H1 (cell line): ENCODE results near the gene GPR171. TPM values are rescaled to one million over a fixed set of nuclear protein-coding genes. Genes with fewer than 3 reads are reported as not detected.

Source experiments
- CTCF ChIA-PET: fragments of 300-600 bp; sonication (Branson Sonifier 250); formaldehyde crosslinking; loops from one replicate; lab custom pipeline; 2021; ENCODE audit not compliant: partially characterized antibody; lab: Charles Lee
- POLR2A ChIA-PET: fragments of 300-600 bp; sonication (Branson Sonifier 250); formaldehyde crosslinking; loops from one replicate; lab custom pipeline; 2021; ENCODE audit warnings: inconsistent platforms; ENCODE audit not compliant: partially characterized antibody; lab: Charles Lee
- DNase-seq, 2 experiments: peaks; one replicate each; pipeline versions ENCODE4 v3.0.0 to v3.0.0-alpha.2; 2010 to 2022; ENCODE audit warnings: low spot score in 2 of 2, low read depth in 1 of 2, mixed read lengths in 1 of 2
- FAIRE-seq: peaks from 2 replicates; lab custom pipeline; 2011; peaks lifted over from hg19 to GRCh38; lab: Jason Lieb, UNC
- H2AFZ ChIP-seq: 2 replicates; pipeline ENCODE4 v1.8.1; 2012; ENCODE audit warnings: low read length, inconsistent platforms
- H2AK5ac ChIP-seq: 2 replicates; pipeline ENCODE4 v1.6.1; 2013; ENCODE audit warnings: low read depth, low read length
- H2BK120ac ChIP-seq: replicated peaks from 2 replicates; pipeline ENCODE3; 2013; ENCODE audit warnings: low read depth, low read length, inconsistent platforms
- H2BK12ac ChIP-seq: 2 replicates; pipeline ENCODE4 v1.6.1; 2013; ENCODE audit warnings: low read depth, low read length
- H2BK15ac ChIP-seq: 2 replicates; pipeline ENCODE4 v1.6.1; 2013; ENCODE audit warnings: low read length
- H2BK20ac ChIP-seq: 2 replicates; pipeline ENCODE4 v1.6.1; 2013; ENCODE audit warnings: low read length
- H2BK5ac ChIP-seq: 2 replicates; pipeline ENCODE4 v1.6.1; 2013; ENCODE audit warnings: low read depth, low read length
- H3K14ac ChIP-seq: 2 replicates; pipeline ENCODE4 v1.6.1; 2013; ENCODE audit warnings: inconsistent platforms; ENCODE audit not compliant: insufficient read length
- H3K18ac ChIP-seq: 2 replicates; pipeline ENCODE4 v1.6.1; 2013; ENCODE audit warnings: low read length; ENCODE audit errors: extremely low read depth
- H3K23ac ChIP-seq: 2 replicates; pipeline ENCODE4 v1.6.1; 2013; ENCODE audit warnings: inconsistent platforms; ENCODE audit not compliant: insufficient read length
- H3K23me2 ChIP-seq: 2 replicates; pipeline ENCODE4 v1.6.1; 2013; ENCODE audit warnings: low read depth, low read length
- H3K27ac ChIP-seq: 2 replicates; pipeline ENCODE4 v1.6.1; 2011; ENCODE audit warnings: low read depth, low read length, inconsistent platforms
- H3K27me3 ChIP-seq, 4 experiments: replicated peaks in 1 of 4; 1 replicate in 1 of 4; 2 replicates in 3 of 4; pipeline versions ENCODE4 v1.6.1 to v1.8.1; 2011 to 2013; ENCODE audit warnings: low read length in 3 of 4, mild to moderate bottlenecking in 3 of 4, inconsistent platforms in 2 of 4, mixed read lengths in 2 of 4, moderate library complexity in 1 of 4; ENCODE audit not compliant: control insufficient read depth in 3 of 4, insufficient read depth in 3 of 4; ENCODE audit errors: extremely low read depth in 1 of 4
- H3K36me3 ChIP-seq, 4 experiments: 2 replicates each; pipeline versions ENCODE4 v1.6.1 to v1.8.1; 2011 to 2013; ENCODE audit warnings: mild to moderate bottlenecking in 4 of 4, low read length in 3 of 4, moderate library complexity in 2 of 4, control low read depth in 1 of 4, inconsistent platforms in 1 of 4; ENCODE audit not compliant: insufficient read depth in 4 of 4, control insufficient read depth in 2 of 4
- H3K4ac ChIP-seq: replicated peaks from 2 replicates; pipeline ENCODE3; 2013; ENCODE audit warnings: low read length, low read depth, mixed read lengths, inconsistent platforms; ENCODE audit not compliant: insufficient read length
- H3K4me1 ChIP-seq, 4 experiments: replicated peaks in 1 of 4; 1 replicate in 1 of 4; 2 replicates in 3 of 4; pipeline versions ENCODE4 v1.6.1 to v1.8.1; 2011 to 2013; ENCODE audit warnings: low read length in 3 of 4, inconsistent platforms in 2 of 4, mixed read lengths in 1 of 4; ENCODE audit not compliant: insufficient read depth in 4 of 4, control insufficient read depth in 3 of 4
- H3K4me2 ChIP-seq, 2 experiments: 2 replicates each; pipeline versions ENCODE4 v1.6.1 to v1.8.1; 2011 to 2013; ENCODE audit warnings: low read depth in 2 of 2, low read length in 2 of 2, control low read depth in 1 of 2, inconsistent platforms in 1 of 2, mild to moderate bottlenecking in 1 of 2; ENCODE audit not compliant: insufficient read depth in 1 of 2
- H3K4me3 ChIP-seq, 4 experiments: fragments of 200-600, 300-600 bp in 1 of 4; sonication (generic), shearing (Covaris generic), sonication (Bioruptor Twin) in 1 of 4; 2 replicates each; pipeline versions ENCODE4 v1.5.1 to v1.8.1; 2011 to 2016; ENCODE audit warnings: low read length in 4 of 4, low read depth in 3 of 4, control low read depth in 2 of 4, inconsistent platforms in 2 of 4, mild to moderate bottlenecking in 2 of 4, mixed read lengths in 1 of 4, moderate library complexity in 1 of 4; ENCODE audit not compliant: insufficient read depth in 2 of 4; ENCODE audit errors: extremely low read depth in 1 of 4
- H3K56ac ChIP-seq: replicated peaks from 2 replicates; pipeline ENCODE3; 2013; ENCODE audit warnings: low read depth, mild to moderate bottlenecking, mixed read lengths, low read length, inconsistent platforms; ENCODE audit not compliant: insufficient read length
- H3K79me1 ChIP-seq: 2 replicates; pipeline ENCODE4 v1.6.1; 2013; ENCODE audit warnings: low read depth, low read length, control low read depth
- H3K79me2 ChIP-seq, 2 experiments: 2 replicates each; pipeline versions ENCODE4 v1.6.1 to v1.8.1; 2012 to 2013; ENCODE audit warnings: low read length in 2 of 2, mild to moderate bottlenecking in 2 of 2, inconsistent platforms in 1 of 2; ENCODE audit not compliant: insufficient read depth in 2 of 2, control insufficient read depth in 1 of 2
- H3K9ac ChIP-seq, 4 experiments: replicated peaks in 1 of 4; 1 replicate in 1 of 4; 2 replicates in 3 of 4; pipeline versions ENCODE4 v1.6.1 to v1.8.1; 2011 to 2013; ENCODE audit warnings: low read depth in 3 of 4, low read length in 3 of 4, control low read depth in 2 of 4, mild to moderate bottlenecking in 2 of 4, moderate library complexity in 2 of 4, inconsistent platforms in 1 of 4; ENCODE audit errors: extremely low read depth in 1 of 4
- H3K9me3 ChIP-seq, 2 experiments: 2 replicates each; pipeline versions ENCODE4 v1.6.1 to v1.8.1; 2012 to 2013; ENCODE audit warnings: mild to moderate bottlenecking in 2 of 2, moderate library complexity in 2 of 2, control low read depth in 1 of 2, inconsistent platforms in 1 of 2, low read depth in 1 of 2, low read length in 1 of 2, mixed read lengths in 1 of 2; ENCODE audit not compliant: insufficient read depth in 2 of 2
- H4K20me1 ChIP-seq, 2 experiments: replicated peaks in 1 of 2; 2 replicates each; pipeline versions ENCODE3 to v1.8.1; 2011 to 2013; ENCODE audit warnings: inconsistent platforms in 2 of 2, low read length in 2 of 2, mild to moderate bottlenecking in 1 of 2; ENCODE audit not compliant: insufficient read depth in 2 of 2, control insufficient read depth in 1 of 2
- H4K5ac ChIP-seq: 2 replicates; pipeline ENCODE4 v1.6.1; 2013; ENCODE audit warnings: low read length, low read depth, mixed read lengths, inconsistent platforms; ENCODE audit not compliant: insufficient read length
- H4K8ac ChIP-seq: 2 replicates; pipeline ENCODE4 v1.8.0; 2013; ENCODE audit warnings: mild to moderate bottlenecking, moderate library complexity, low read length, inconsistent platforms; ENCODE audit not compliant: insufficient read depth; ENCODE audit errors: extremely low read depth
- H4K91ac ChIP-seq: replicated peaks from 2 replicates; pipeline ENCODE3; 2013; ENCODE audit warnings: low read length, mixed read lengths, inconsistent platforms; ENCODE audit not compliant: insufficient read length
- RBBP5 ChIP-seq: IDR thresholded peaks from 2 replicates; pipeline ENCODE4 v1.7.1; 2012; ENCODE audit warnings: low read depth, mild to moderate bottlenecking, inconsistent platforms, low read length, moderate library complexity, borderline replicate concordance
- TEAD4 ChIP-seq: IDR thresholded peaks from 2 replicates; pipeline ENCODE4 v1.6.1; 2012; ENCODE audit warnings: low read depth, low read length, inconsistent platforms, mixed read lengths
- WGBS, 2 experiments: shearing (Covaris generic) in 1 of 2; methylation state at CpG; one replicate each; pipeline versions ENCODE4 v1.1.6 to v1.1.7; 2013 to 2015; ENCODE audit warnings: low lambda C conversion rate in 2 of 2, mixed read lengths in 2 of 2, inconsistent platforms in 1 of 2, low coverage in 1 of 2, missing lambda C conversion rate in 1 of 2; ENCODE audit not compliant: insufficient replicate concordance in 2 of 2, insufficient coverage in 1 of 2, insufficient read length in 1 of 2; ENCODE audit errors: extremely low coverage in 1 of 2, missing lambda C conversion rate in 1 of 2; 5-methylcytosine and 5-hydroxymethylcytosine counted together
- polyA plus RNA-seq, 7 experiments: library from polyadenylated mRNA; depleted of rRNA in 3 of 7; stranded (reverse) in 5 of 7; unstranded in 2 of 7; fragments of >200 nt in 5 of 7; fragments of 200-250 nt in 2 of 7; gene quantifications; 1 replicate in 5 of 7; 2 replicates in 1 of 7; 4 replicates in 1 of 7; pipeline versions ENCODE4 v1.2.1 to v1.2.3, GENCODE V29; 2011 to 2013; ENCODE audit warnings: missing spikeins in 2 of 7, mixed read lengths in 2 of 7
- total RNA-seq: library from RNA; stranded (reverse); fragmentation: NEBNext Ultra II Directional; extraction: Animal tissue kit (Norgen Biotek cat#: 25700); gene quantifications from 2 replicates; pipeline ENCODE4 v1.2.1, GENCODE V29; 2021

Gene GPR171
- total and polyA plus RNA-seq, 2 of the 8 experiments (the other 6 are each of a cell fraction or from before 2014, with no cell fraction given): not detected

- Histone ChIP-seq H2BK15ac (no peak overlapping the region), H2AK5ac (no peak overlapping the region), H2BK120ac (no peak overlapping the region), H2BK5ac (no peak overlapping the region), H4K5ac (no peak overlapping the region), H3K4ac (no peak overlapping the region), H3K9me3 (no peaks in the 10 kb centered on the region), H3K23ac (no peak overlapping the region), H3K79me2 (no peaks in the 10 kb centered on the region), H4K8ac (no peak overlapping the region), H3K4me2 (no peak overlapping the region), H3K36me3 (peaks cover 0 to 15% (median 0%) of the 10 kb centered on the region in 4 experiments; a peak in 2 of 8 replicates), H2BK20ac (no peak overlapping the region), H3K4me3 (no peak overlapping the region), H3K27ac (no peak overlapping the region; the same call in 1 of the 2 replicates), H3K23me2 (no peaks in the 10 kb centered on the region), H3K18ac (no peak overlapping the region), H2BK12ac (no peak overlapping the region), H3K27me3 (no peaks in the 10 kb centered on the region), H2AFZ (no peak overlapping the region), H4K91ac (no peak overlapping the region), H3K9ac (no peak overlapping the region), H3K4me1 (peaks cover 0 to 5% (median 3%) of the 10 kb centered on the region in 4 experiments; a peak in 4 of 7 replicates), H4K20me1 (no peaks in the 10 kb centered on the region), H3K56ac (no peak overlapping the region), H3K14ac (no peak overlapping the region), H3K79me1 (no peaks in the 10 kb centered on the region)
- CTCF ChIA-PET: interaction anchor here (0.7 to 2.1 kb wide), 15 partner anchors 10 to 236 kb away, joined by 3 to 20 read pairs (median 3); no protein-coding TSS in a partner anchor
- WGBS, 2 experiments: 82% methylated on average over 8 of the region's 8 CpGs; no CpG with 5 or more reads in 1 of the 2 experiments
- POLR2A ChIA-PET: no interaction called here
- DNase-seq (peak in 1 of 2 experiments; percentile 13), FAIRE-seq (peak; percentile 45)
- TF ChIP-seq TEAD4 (0 out of 2 replicates have a peak, but pooled peaks have one; percentile 2), RBBP5 (no peak)
Observed at GRCh38 chr3:151155409-151156128, 47.4 kb downstream of the GPR171 start.
